ENCODE data around the gene FOXP4.
"Not testable (repeated sequence)": the region's sequence is repeated elsewhere in the genome, so short reads cannot be mapped to it uniquely, and the experiment has no call there.

FOXP4 gene

DNA sequence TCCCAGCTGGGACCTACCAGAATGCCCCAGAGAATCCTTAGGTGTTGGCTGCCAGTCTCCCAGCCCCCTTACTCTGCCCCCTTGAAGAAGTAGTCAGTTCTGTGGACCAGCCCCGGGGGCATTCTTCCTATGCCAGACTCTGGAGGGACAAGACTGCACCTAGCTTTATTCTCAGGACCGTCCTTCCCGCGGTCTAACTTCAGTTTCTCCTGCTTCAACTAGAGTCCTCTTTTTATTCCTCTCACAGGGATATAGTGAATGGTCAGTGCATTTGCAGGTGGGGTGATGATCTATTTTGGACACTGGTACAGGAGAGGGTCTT is 56.2 kb downstream of the FOXP4 start:
- DNase-seq: no peak

GRCh38 chr6:41602864-41603608 is 56.9 kb downstream of the FOXP4 start:
- DNase-seq: peak; percentile 65

DNA sequence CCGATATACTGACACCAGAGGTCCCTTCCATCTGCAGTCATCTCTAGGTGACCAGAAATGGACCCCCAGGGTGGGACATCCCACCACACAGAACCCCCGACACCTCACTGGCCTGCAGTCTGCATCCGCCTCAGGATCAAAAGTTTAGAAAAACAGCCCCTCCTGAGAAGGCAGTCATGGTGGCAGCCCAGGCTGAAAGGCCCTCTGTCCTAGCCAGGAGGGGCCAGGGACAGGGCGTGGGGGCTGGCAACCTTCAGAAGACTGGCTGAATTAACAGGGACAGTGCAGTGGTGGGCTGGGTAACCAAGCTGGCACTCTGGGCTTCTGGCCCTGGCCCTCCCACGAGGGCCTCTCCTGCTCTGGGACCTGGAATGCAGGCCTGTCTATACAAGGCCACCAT is 57.8 kb downstream of the FOXP4 start:
- no peak for DNase-seq

GRCh38 chr6:41605649-41606048 is 59.5 kb downstream of the FOXP4 start:
- no peak for DNase-seq

GRCh38 chr6:41607036-41607435 is 60.9 kb downstream of the FOXP4 start:
- no peak for DNase-seq

GRCh38 chr6:41607736-41608135 is 61.6 kb downstream of the FOXP4 start:
- DNase-seq: no peak

GRCh38 chr6:41608443-41609151 is 62.4 kb downstream of the FOXP4 start:
- DNase-seq: no peak

DNA sequence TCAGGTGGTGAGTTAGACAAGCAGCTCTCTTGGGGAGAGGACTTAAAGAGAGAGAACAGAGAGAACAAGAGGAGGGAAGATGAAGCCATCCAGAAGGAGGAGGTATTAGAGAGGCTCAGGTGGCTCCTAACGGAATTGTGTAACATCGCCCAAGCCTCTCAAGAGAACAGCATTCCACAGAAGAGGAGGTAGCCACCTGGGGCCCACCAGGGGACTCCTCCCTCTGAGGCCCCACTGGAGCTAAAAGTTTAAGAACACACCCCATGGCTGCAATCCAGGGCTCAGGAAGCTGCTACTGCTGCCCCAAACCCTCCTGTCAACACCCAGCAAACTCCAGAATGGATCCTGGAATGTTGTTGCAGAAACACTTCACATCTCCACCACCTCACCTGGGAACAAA is 68.5 kb downstream of the FOXP4 start:
- no peak for DNase-seq

DNA sequence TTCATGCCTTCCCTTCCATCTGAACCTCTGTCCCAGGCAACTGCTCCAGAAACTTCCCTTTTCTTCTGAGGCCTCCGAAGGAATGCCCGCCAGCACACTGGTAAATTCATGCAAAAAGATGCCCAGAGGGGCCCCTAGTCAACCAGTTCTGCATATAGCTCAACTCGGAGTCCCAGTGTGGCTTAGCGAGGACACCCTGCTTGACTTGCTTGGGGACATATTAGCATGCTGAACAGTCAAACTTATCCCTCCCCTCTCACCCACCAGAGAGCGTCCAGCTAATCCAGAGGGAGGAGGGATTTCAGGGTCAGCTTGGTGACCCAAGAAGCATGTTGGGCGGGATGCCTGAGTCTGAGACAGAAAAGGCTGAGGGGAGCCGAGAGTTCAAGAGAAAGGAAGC is 69.1 kb downstream of the FOXP4 start:
- DNase-seq: no peak

GRCh38 chr6:41618598-41618997 is 72.4 kb downstream of the FOXP4 start:
- DNase-seq: no peak

- DNase-seq: not testable (repeated sequence)
Measured at GRCh38 chr6:41619193-41619592, 73.0 kb downstream of the FOXP4 start.

DNA sequence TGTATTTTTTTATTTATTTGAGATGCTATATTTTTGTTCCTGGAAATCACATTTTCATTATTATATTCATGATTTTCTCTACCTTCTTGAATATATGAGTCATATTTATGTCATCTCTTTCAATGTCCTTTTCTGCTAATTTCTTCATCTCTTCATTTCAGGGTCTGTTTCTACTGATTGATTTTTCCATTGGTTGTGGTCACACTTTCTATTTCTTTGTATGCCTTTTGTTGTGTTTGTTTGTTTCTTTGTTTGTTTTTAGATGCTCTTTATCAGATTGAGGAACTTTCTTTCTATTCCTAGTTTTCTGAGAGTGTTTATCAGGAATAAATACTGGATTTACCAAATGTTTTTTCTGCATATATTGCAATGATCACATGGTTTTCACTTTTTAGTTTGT is 75.2 kb downstream of the FOXP4 start:
- no peak for DNase-seq

DNA sequence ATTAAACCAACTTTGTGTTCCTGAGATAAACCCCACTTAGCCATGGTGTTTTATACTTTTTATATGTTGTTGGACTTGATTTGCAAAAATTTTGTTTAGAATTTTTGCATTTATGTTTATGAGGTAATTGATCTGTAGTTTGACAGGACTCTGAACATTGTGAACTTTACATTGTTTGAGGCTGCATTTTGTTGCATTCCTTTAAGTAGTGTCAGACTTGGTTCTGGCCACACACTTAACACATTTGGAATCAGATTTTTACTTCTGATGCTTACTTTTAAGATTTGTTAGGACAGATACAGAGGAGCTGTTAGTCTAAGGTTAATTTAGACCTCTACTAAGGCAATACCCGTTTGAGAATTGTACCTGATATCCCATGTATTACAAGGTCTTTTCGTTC is 75.6 kb downstream of the FOXP4 start:
- DNase-seq: no peak

DNA sequence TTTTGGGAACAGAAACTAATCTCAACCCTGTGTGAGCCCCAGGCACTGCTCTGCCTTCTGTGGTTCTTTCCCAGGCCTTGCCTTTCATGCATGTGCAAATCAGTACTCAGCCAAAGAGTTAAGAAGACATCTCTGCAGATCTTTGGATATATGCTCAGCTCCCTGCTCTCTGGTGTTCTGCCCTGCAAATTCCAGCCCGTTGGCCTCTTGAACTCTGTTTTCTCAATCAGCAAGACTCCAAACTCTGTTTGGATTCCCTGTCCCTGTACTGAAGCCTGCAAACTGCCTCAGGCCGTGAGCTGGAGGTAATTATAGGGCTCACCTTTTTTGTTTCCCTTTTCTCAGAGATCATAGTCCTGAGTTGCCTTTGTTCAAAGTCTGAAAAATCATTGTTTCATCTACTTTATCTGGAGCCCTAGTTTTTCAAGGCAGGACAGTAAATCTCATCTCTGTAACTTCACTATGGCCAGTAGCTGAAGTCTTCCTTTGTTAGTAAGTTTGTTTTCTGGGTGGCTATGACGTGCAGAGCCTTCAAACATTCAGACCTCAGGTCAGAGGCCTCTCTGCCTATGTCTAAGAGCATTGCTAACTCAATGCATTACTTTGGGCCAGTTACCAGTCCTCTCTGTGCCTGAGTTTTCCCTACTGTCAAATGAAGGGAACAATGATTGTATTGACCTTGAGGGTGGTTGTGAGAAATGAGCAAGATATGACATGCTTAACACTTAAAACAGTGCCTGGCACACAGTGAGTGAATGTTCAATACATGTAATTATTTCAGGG is 76.2 kb downstream of the FOXP4 start:
- DNase-seq: no peak

- no peak for DNase-seq
Measured at GRCh38 chr6:41623330-41623729, 77.1 kb downstream of the FOXP4 start.

DNA sequence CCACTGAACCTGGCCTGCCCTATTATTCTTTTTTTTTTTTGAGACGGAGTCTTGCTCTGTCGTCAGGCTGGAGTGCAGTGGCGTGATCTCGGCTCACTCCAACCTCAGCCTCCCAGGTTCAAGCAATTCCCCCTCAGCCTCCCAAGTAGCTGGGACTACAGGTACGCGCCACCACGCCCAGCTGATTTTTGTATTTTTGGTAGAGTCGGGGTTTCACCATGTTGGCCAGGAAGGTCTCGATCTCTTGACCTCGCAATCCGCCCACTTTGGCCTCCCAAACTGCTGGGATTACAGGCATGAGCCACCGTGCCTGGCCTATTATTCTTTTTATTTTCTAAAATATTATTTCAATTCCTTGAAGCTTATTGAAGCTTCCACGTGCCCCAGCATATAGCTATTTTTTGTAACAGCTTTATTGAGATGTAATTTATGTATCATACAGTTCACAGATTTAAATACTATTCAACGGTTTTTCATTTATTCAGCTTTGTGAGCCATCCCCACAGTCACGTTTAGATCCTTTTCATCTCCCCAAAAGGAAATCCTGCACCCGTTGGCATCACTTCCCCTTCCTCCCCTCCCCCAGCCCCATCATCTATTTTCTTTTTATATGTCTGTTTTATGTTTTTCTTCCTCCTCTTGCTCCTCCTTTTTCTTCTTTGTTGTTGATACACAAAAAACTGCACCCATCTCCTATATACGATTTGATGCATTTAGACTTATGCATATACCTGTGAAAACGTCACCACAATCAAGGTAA is 78.6 kb downstream of the FOXP4 start:
- no peak for DNase-seq

GRCh38 chr6:41625442-41625841 is 79.3 kb downstream of the FOXP4 start:
- no peak for DNase-seq

DNA sequence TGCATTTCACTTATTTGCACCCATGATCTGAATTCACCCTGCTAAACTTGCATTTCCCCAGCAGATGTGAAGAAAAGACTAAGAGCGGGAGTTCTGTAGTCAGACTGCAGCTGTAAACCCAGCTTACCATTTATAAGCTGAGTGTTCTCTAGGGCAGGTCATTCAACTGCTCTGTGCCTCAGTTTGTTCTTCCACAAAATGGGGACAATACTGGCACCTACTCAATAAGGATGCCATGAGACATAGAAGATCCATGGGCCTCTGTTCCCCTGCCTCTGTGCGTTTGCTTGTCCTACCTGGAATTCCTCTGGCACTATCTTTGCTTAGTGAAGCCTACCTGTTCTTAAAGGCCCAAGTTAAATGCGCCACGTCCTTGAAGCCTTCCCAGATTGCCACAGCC is 79.8 kb downstream of the FOXP4 start:
- no peak for DNase-seq

DNA sequence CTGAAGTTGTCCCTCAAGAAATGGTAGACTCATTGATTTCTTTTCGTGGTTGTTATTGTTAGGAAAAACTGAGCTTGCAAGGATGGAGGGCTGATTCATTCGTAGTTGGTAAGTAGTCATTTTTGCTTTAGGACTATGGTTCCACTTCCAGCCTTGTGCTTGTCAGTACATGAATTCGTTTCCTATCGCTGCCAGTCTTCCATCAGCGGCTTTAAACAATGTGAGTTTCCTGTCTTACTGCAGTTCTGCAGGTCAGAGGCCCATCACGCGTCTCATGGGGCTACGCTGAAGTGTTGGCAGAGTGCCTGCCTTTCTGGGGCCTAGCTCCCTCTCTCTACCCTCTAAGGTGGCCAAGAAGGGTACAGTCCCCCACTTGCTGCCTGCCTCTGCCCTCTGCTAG is 80.7 kb downstream of the FOXP4 start:
- DNase-seq: no peak

DNA sequence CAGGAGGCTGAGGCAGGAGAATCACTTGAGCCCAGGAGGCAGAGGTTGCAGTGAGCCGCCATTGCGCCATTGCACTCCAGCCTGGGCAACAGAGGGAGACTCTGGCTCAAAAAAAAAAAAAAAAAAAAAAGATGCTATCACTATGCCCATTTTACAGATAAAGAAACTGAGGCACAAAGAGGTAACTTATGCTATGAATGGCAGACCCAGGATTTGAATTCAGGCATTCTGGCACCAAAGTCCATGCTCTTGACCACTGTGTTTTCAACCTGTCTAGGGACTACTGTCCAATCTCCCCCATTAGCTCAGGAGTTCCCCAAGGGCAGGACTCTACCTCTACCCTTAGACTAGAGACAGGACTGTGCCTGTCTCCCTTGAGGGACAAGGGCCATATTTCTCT is 82.9 kb downstream of the FOXP4 start:
- no peak for DNase-seq

GRCh38 chr6:41630069-41630468 is 83.9 kb downstream of the FOXP4 start:
- DNase-seq: no peak

- DNase-seq: no peak
Measured at GRCh38 chr6:41630946-41631345, 84.8 kb downstream of the FOXP4 start.

DNA sequence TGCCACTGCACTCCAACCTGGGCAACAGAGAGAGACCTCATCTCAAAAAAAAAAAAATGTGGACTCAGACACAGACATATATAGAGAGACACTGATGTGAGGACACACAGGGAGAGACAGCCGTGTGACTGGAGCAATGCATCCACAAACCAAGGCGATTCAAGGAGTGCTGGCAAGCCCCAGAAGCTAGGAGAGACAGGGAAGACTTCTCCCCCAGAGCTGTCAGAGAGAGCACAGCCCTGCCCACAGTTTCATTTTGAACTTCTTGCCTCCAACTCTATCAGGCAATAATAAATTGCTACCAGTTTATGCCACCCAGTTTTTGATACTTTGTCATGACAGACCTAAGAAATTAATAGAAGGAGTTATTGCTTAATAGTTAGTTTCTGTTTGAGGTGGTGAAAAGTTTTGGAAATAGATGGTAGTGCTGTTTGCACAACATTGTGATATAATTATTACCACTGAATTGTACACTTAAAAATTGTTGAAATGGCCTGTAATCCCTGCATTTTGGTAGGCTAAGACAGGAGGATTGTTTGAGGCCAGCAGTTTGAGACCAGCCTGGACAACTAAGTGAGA is 87.0 kb downstream of the FOXP4 start:
- no peak for DNase-seq

All from stimulated activated CD4-positive, alpha-beta T cell treated with anti-CD3 and anti-CD28 coated beads, Interleukin-4, amount 100 ng/mL, for 1 hour (primary cell).